Fibroblast of skin of back (primary cell): ENCODE data around the gene CTTNBP2NL.
A peak's percentile ranks its signal among the peaks of the same experiment; 100 is the strongest.
"Not testable (repeated sequence)": the region's sequence is repeated elsewhere in the genome, so short reads cannot be mapped to it uniquely, and the experiment has no call there.

ENCODE experiments used
- DNase-seq: peaks from one replicate; pipeline ENCODE4 v3.0.0-alpha.2; 2013

CTTNBP2NL gene

DNA sequence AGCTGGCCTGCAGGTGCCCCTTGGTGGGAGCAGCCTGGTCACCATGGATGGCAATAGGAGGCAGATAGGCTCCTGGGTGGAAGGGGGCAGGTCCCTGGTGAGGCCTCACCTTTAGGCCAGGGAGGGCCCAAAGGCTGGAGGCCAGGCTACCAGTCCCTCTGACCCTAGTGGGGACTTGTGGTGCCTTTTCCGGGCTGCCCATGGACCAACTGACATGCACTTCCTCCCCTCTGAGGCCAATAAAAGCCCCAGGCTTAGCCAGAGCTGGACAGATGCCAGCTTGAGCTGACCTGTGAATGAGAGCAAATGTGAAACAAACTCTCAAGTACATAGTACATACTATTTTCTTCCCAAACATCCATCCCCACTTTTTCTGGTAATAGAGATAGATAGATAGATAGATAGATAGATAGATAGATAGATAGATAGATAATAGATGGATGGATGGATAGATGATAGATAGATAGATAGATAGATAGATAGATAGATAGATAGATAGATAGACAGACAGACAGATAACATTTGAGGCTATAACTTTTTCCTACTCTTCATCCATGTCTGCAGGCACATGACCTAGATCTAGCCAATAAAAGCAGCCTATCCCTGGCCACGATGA lies 9.2 kb upstream of the CTTNBP2NL start:
- DNase-seq: no peak

- DNase-seq: no peak
These were observed 8.2 kb upstream of the CTTNBP2NL start for GRCh38 chr1:112387807-112388206.

DNA sequence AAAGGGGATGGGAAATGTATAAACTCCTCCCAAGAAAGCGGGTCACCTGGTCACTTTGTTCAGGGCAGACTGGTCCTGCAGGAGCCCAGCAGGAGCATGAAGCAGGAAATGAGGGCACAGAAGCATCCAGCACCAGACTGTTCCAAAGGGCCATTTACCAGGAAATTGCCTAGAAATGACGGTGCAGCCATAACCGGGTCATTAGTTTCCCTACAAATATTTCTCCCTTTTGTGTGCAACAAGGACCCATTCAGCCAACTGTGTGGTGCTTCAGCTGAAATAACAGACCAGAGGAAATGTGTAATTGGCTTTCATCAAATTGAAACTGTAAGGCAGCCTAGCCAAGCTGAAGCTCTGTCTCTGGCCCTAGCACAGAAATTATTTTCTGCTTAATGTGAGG lies 7.6 kb upstream of the CTTNBP2NL start:
- DNase-seq: peak; percentile 65

DNA sequence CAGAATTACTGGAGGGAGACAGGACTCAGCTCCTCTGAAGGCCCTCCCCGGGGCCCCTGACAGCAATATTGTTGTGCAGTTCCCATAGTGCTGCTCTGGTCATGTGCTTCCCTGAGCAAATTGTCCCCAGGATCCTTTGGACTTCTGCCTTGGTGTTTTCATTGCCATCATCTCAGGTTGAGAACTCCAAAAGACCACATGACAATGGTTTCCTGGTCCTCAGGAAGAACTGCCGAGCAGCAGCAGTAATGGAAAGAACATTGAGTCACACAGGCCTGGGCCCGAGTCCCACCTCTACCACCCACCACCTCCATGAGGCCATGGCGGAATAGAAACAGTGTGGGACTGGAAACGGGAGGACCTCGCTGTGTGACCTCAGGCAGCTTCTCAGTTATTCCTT lies 6.3 kb upstream of the CTTNBP2NL start:
- no peak for DNase-seq

DNA sequence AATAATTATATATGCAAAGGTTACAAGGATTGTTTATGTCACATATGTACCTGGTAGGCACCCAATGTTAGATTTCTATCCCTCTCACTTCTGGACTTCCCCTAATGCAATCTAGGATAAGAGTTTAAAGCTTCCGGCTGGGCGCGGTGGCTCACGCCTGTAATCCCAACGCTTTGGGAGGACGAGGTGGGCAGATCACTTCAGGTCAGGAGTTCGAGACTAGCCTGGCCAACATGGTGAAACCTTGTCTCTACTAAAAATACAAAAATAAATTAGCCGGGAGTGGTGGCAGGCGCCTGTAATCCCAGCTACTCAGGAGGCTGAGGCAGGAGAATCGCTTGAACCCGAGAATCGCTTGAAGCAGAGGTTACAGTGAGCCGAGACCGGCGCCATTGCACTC lies 5.7 kb upstream of the CTTNBP2NL start:
- not testable (repeated sequence) for DNase-seq

- peak; percentile 94 for DNase-seq
These were observed 5.0 kb upstream of the CTTNBP2NL start for GRCh38 chr1:112390775-112391602.

GRCh38 chr1:112391603-112391940 lies 4.4 kb upstream of the CTTNBP2NL start:
- no peak for DNase-seq

DNA sequence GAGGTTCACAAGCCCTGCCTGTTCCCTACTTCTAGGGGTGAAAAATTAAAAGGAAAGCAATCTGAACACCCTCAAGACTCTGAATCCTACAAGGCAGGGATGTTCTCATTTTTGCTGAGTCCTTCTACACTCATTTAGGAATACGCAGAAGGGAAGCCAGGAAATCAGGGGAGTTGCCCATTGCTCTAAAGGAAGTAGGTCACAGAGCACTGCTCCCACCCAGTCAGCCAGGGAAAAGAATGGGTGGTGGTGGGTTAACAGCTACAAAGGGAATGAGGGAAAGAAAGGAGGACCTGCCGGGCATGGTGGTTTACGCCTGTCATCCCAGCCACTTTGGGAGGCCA lies 2.4 kb upstream of the CTTNBP2NL start:
- DNase-seq: peak; percentile 63

GRCh38 chr1:112394743-112395062 lies 1.3 kb upstream of the CTTNBP2NL start:
- DNase-seq: no peak

GRCh38 chr1:112395256-112395820 lies 676 bp upstream of the CTTNBP2NL start:
- peak; percentile 61 for DNase-seq

DNA sequence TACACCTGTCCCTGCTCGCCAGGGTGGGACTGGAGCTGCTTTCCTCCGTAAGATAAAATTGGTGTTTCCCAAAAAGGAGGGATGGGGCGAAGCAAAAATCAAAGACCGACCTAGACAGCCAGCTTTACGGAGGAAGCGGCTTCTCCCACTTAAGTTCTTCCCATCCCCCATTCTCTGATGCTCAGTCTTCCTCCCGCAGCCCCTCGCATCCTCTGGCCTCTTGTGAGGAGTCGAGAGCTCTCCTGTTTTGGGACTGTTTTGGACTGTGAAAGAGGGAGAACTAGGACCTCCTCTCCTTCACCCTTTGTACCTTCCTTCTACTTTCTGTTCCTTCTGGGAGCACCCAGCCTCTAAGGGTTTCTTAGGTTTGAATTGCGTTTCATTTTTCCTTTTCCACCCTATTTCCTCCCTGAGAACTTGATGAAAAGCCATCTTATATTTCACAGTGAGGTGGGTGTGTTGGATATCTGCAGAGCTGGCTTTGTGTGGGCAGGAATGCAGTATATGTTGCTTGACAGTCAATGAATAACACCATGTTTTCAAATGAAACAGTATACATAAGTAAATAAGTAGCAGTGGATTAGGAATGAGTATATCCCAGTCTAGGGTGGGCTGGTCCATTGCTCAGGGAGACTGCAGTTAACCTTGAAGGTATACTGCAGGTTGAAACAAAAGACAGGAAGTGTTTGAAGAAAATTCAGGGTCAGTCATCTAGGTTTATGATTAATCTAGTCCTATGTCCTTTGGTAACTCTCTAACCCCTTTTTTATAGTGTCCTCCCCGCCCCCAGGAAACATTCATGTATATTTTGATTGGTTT lies 848 bp downstream of the CTTNBP2NL start:
- DNase-seq: no peak

- DNase-seq: no peak
These were observed 1.8 kb downstream of the CTTNBP2NL start for GRCh38 chr1:112397841-112398240.

GRCh38 chr1:112399456-112399855 lies 3.4 kb downstream of the CTTNBP2NL start:
- DNase-seq: no peak

GRCh38 chr1:112400706-112401105 lies 4.7 kb downstream of the CTTNBP2NL start:
- DNase-seq: not testable (repeated sequence)

DNA sequence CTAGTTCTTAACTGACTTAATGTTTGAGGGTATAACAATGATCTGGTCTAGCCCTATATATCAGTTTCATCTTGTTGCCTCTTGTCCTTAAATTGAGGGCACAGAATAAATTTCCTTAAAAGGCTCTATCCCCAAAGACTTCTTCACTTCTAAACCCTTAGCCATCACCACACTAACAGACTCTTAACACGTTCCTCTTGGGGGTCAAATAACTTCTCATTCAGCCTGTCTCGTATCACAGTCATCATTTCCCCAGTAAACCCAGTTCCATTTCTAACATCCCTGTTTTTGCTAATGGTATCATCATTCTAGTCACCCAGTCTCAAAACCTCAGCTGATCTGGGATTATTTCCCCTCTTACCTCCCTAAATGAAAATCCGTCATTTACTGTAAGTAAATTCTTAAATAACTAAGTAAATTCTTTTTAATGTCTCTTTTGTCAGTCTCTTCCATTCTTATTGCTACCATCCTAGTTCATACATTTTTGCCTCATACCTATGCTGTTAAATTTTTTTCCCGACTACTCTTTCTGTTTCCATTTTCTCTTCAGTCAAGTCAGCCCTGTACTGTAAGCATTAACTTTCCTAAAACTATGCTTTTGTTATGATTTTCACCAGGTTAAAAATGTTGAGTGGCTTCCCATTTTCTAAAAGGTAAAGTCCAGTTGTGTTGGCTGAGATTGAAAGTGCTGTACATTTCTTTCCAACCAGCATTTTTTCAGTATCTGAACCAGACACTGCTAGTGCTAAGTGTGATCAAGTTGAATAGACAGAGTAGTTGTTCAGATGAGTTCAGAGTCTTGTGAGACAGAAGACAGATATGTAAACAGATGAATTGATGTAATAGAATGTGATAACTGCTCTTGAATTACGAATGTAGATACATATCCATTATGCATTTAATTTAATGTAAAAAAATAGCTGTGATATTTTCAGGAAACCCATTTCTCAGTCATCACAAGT lies 6.9 kb downstream of the CTTNBP2NL start:
- peak; percentile 65 for DNase-seq

GRCh38 chr1:112406771-112407170 lies 10.8 kb downstream of the CTTNBP2NL start:
- DNase-seq: no peak

DNA sequence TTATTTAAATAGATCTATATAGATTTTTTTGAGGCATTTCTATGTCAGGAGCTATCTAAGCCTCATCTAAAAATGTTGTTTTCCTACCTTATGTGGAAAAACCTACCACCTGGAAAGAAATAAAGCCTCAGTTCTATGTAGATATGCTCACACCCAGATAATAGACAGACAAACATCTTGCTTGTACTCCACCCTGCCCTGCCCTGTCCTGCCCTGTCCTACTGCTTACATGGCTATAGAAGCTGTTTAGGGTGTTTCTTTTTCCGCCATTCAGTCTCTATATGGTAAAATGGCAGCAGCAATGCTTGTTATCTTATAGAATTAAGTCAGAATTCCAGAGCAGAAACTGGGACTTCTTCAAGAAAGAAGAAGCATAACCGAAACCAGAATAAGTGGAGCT lies 13.4 kb downstream of the CTTNBP2NL start:
- DNase-seq: no peak

GRCh38 chr1:112410673-112411072 lies 14.7 kb downstream of the CTTNBP2NL start:
- no peak for DNase-seq

DNA sequence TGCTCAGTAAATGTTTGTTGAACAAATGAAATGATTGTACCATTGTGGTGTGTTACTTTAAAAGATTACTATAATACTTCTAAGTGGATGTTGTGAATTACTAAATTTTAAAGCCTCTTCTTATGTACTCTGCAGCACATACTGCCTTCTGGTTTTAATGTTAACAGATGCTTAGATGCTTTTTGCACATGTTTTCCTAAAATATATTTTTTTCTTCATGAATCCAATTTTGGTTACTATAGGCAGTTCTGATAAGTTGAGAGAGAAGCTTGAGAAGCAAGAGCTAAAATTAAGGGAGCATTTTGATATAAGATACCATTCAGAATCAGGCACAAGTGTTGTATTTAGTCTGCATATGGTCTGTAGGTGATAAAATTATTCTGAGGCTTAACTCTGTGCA lies 21.3 kb downstream of the CTTNBP2NL start:
- no peak for DNase-seq

- no peak for DNase-seq
These were observed 22.3 kb downstream of the CTTNBP2NL start for GRCh38 chr1:112418099-112418892.

DNA sequence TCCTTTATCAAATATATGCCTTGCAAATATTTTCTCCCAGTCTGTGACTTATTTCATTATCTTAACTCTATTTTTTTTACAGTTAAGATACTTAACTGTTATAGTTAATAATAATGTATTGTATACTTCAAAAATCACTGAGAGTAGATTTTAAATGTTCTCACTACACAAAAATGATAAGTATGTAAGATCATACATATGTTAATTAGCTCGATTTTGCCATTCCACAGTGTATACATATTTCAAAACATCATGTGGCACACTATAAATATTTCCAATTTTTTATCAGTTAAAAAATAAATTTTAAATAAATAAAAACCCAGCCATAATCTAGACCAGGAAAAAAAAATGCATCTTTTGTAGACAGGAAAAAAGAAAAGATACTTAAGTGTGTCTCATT lies 27.2 kb downstream of the CTTNBP2NL start:
- peak; percentile 27 for DNase-seq
